SK-N-SH treated with all-trans-retinoic acid at 6 μM for 48 hours (cell line): Measurements from ENCODE around the gene TDRD12.

Source experiments
- ATAC-seq: fragments of 200-7000 bp; cut with Tn5 transposase; 3 replicates; pipeline ENCODE4 v1.9.1; 2020; ENCODE audit warnings: mild to moderate bottlenecking, moderate library complexity
- ARNTL ChIP-seq: fragments of 450-650 bp; formaldehyde crosslinking; IDR thresholded peaks from 2 replicates; pipeline ENCODE4 v1.5.0; 2020; ENCODE audit warnings: low read depth, mild to moderate bottlenecking, moderate library complexity, borderline replicate concordance
- CREB5 ChIP-seq: fragments of 250-450 bp; sonication (Bioruptor Pico); IDR thresholded peaks from 2 replicates; pipeline ENCODE4 v1.5.1; 2020; ENCODE audit warnings: low read depth, mild to moderate bottlenecking, moderate library complexity
- CSDC2 ChIP-seq: fragments of 250-450 bp; sonication (Bioruptor Pico); IDR thresholded peaks from 2 replicates; pipeline ENCODE4 v1.5.0; 2020; ENCODE audit warnings: mild to moderate bottlenecking, moderate library complexity
- ESRRG ChIP-seq: fragments of 250-450 bp; sonication (Bioruptor Pico); IDR thresholded peaks from 2 replicates; pipeline ENCODE4 v1.6.1; 2021; ENCODE audit warnings: mild to moderate bottlenecking
- GLIS3 ChIP-seq: fragments of 250-450 bp; sonication (Bioruptor Pico); IDR thresholded peaks from 2 replicates; pipeline ENCODE4 v1.5.0; 2020; ENCODE audit warnings: mild to moderate bottlenecking, moderate library complexity
- ISL1 ChIP-seq: fragments of 250-450 bp; sonication (Bioruptor Pico); IDR thresholded peaks from 2 replicates; pipeline ENCODE4 v2.1.2; 2022; ENCODE audit warnings: mild to moderate bottlenecking, moderate library complexity
- OSR1 ChIP-seq: fragments of 250-450 bp; sonication (Bioruptor Pico); IDR thresholded peaks from 2 replicates; pipeline ENCODE4 v1.8.0; 2022; ENCODE audit warnings: moderate library complexity, mild to moderate bottlenecking, inconsistent platforms
- PATZ1 ChIP-seq: fragments of 250-450 bp; sonication (Bioruptor Pico); IDR thresholded peaks from 2 replicates; pipeline ENCODE4 v1.8.0; 2020; ENCODE audit warnings: mild to moderate bottlenecking, moderate library complexity, borderline replicate concordance
- POU6F1 ChIP-seq: fragments of 250-450 bp; sonication (Bioruptor Pico); IDR thresholded peaks from 2 replicates; pipeline ENCODE4 v1.8.0; 2021; ENCODE audit warnings: low read depth, mild to moderate bottlenecking, moderate library complexity, borderline replicate concordance
- SNAI2 ChIP-seq: fragments of 250-450 bp; sonication (Bioruptor Pico); IDR thresholded peaks from 2 replicates; pipeline ENCODE4 v1.5.0; 2020; ENCODE audit warnings: mild to moderate bottlenecking, moderate library complexity
- TCF4 ChIP-seq: fragments of 250-450 bp; sonication (Bioruptor Pico); IDR thresholded peaks from 2 replicates; pipeline ENCODE4 v1.8.0; 2021; ENCODE audit warnings: mild to moderate bottlenecking, moderate library complexity, borderline replicate concordance
- TOX ChIP-seq: fragments of 250-450 bp; sonication (Bioruptor Pico); IDR thresholded peaks from 2 replicates; pipeline ENCODE4 v1.8.0; 2021; ENCODE audit warnings: mild to moderate bottlenecking, moderate library complexity, borderline replicate concordance
- TSHZ2 ChIP-seq: fragments of 250-450 bp; sonication (Bioruptor Pico); IDR thresholded peaks from 2 replicates; pipeline ENCODE4 v1.5.0; 2020; ENCODE audit warnings: mild to moderate bottlenecking, moderate library complexity
- ZFP3 ChIP-seq: fragments of 250-450 bp; sonication (Bioruptor Pico); IDR thresholded peaks from 2 replicates; pipeline ENCODE4 v1.5.0; 2020; ENCODE audit warnings: mild to moderate bottlenecking, moderate library complexity
- ZFP30 ChIP-seq: fragments of 450-650 bp; formaldehyde crosslinking; IDR thresholded peaks from 2 replicates; pipeline ENCODE4 v1.5.0; 2022; ENCODE audit warnings: mild to moderate bottlenecking, moderate library complexity
- ZNF565 ChIP-seq: fragments of 450-650 bp; formaldehyde crosslinking; conservative IDR thresholded peaks from 2 replicates; pipeline ENCODE4 v1.5.0; 2020; ENCODE audit warnings: low read depth, mild to moderate bottlenecking, moderate library complexity
- ZNF70 ChIP-seq: fragments of 450-650 bp; formaldehyde crosslinking; IDR thresholded peaks from 2 replicates; pipeline ENCODE4 v1.5.0; 2020; ENCODE audit warnings: mild to moderate bottlenecking, moderate library complexity
- ZNF8 ChIP-seq: fragments of 450-650 bp; formaldehyde crosslinking; IDR thresholded peaks from 2 replicates; pipeline ENCODE4 v1.5.0; 2020; ENCODE audit warnings: mild to moderate bottlenecking, moderate library complexity

The TDRD12 gene

GRCh38 chr19:32813862-32814425, 94.4 kb downstream of the TDRD12 start (continued):
- TF ChIP-seq TSHZ2 (CRISPR knock-in tag) (no peak), CREB5 (no peak), PATZ1 (CRISPR knock-in tag) (no peak), ESRRG (CRISPR knock-in tag) (no peak)
- TF ChIP-seq, all 23 proteins: peak for 0

GRCh38 chr19:32814624-32815023, 95.1 kb downstream of the TDRD12 start:
- no peak for TF ChIP-seq CSDC2 (CRISPR knock-in tag)
- TF ChIP-seq ZFP30: no peak
- TF ChIP-seq ZNF8 (CRISPR knock-in tag): no peak
- TF ChIP-seq ZNF70: no peak
- TF ChIP-seq ZFP3 (CRISPR knock-in tag): no peak
- no peak for TF ChIP-seq TSHZ2 (CRISPR knock-in tag)
- TF ChIP-seq ESRRG (CRISPR knock-in tag): no peak
- TF ChIP-seq ZNF565: no peak
- no peak for TF ChIP-seq POU6F1 (CRISPR knock-in tag)
- TF ChIP-seq SNAI2: no peak
- no peak for TF ChIP-seq OSR1
- TF ChIP-seq ISL1 (CRISPR knock-in tag): no peak
- no peak for TF ChIP-seq CREB5
- no peak for TF ChIP-seq ARNTL (CRISPR knock-in tag)
- no peak for TF ChIP-seq TOX (CRISPR knock-in tag)
- no peak for TF ChIP-seq PATZ1 (CRISPR knock-in tag)
- no peak for TF ChIP-seq TCF4 (CRISPR knock-in tag)
- no peak for TF ChIP-seq GLIS3 (CRISPR knock-in tag)
- ATAC-seq: no peak
